G401.6 (cell line): ENCODE measurements around the gene M6PR.
"Not testable (repeated sequence)": the region's sequence is repeated elsewhere in the genome, so short reads cannot be mapped to it uniquely, and the experiment has no call there.

ENCODE experiments used
- FAIRE-seq: peaks from 2 replicates; lab custom pipeline; 2012; peaks lifted over from hg19 to GRCh38; lab: Jason Lieb, UNC

The M6PR gene

GRCh38 chr12:8912914-8913313 lies 36.5 kb downstream of the M6PR start:
- FAIRE-seq: no peak

GRCh38 chr12:8911606-8912268 lies 37.7 kb downstream of the M6PR start:
- no peak for FAIRE-seq

- no peak for FAIRE-seq
These were observed 39.7 kb downstream of the M6PR start for GRCh38 chr12:8909752-8910151.

- FAIRE-seq: no peak
These were observed 41.9 kb downstream of the M6PR start for GRCh38 chr12:8907513-8907912.

GRCh38 chr12:8906266-8907180 lies 42.9 kb downstream of the M6PR start:
- FAIRE-seq: no peak

- FAIRE-seq: no peak
These were observed 43.9 kb downstream of the M6PR start for GRCh38 chr12:8905546-8905945.

GRCh38 chr12:8904665-8905064 lies 44.8 kb downstream of the M6PR start:
- FAIRE-seq: no peak

- no peak for FAIRE-seq
These were observed 45.8 kb downstream of the M6PR start for GRCh38 chr12:8903646-8904045.

- FAIRE-seq: not testable (repeated sequence)
These were observed 46.7 kb downstream of the M6PR start for GRCh38 chr12:8902703-8903102.

GRCh38 chr12:8899830-8900229 lies 49.6 kb downstream of the M6PR start:
- no peak for FAIRE-seq

GRCh38 chr12:8897081-8897480 lies 52.4 kb downstream of the M6PR start:
- no peak for FAIRE-seq

GRCh38 chr12:8894986-8895385 lies 54.5 kb downstream of the M6PR start:
- FAIRE-seq: no peak

GRCh38 chr12:8894378-8894777 lies 55.1 kb downstream of the M6PR start:
- no peak for FAIRE-seq

GRCh38 chr12:8891976-8892375 lies 57.5 kb downstream of the M6PR start:
- no peak for FAIRE-seq
